Calu3 (cell line): Measurements from ENCODE around the gene SNRNP200. TPM values are rescaled to one million over a fixed set of nuclear protein-coding genes. Genes with fewer than 3 reads are reported as not detected.

ENCODE experiments used
- BruUV-seq: library from RNA; stranded (reverse); fragments of 400-500 nt; replicated peaks from 2 replicates; lab custom pipeline; 2021; lab: Mats Ljungman, UMichigan
- CTCF ChIA-PET: fragments of 300-600 bp; sonication (Branson Sonifier 250); formaldehyde crosslinking; loops from one replicate; lab custom pipeline; 2022; ENCODE audit warnings: antibody characterized with exemption; lab: Charles Lee
- DNase-seq: peaks from one replicate; pipeline ENCODE4 v3.0.0; 2022
- H3K27ac Mint-ChIP-seq: one replicate; pipeline ENCODE4 v1.8.0; 2022; ENCODE audit warnings: mixed read lengths; ENCODE audit not compliant: unreplicated experiment
- H3K27me3 Mint-ChIP-seq: one replicate; pipeline ENCODE4 v1.8.0; 2022; ENCODE audit warnings: mixed read lengths; ENCODE audit not compliant: unreplicated experiment
- H3K36me3 Mint-ChIP-seq: one replicate; pipeline ENCODE4 v1.8.0; 2022; ENCODE audit warnings: mild to moderate bottlenecking, moderate library complexity, mixed read lengths; ENCODE audit not compliant: insufficient read depth, unreplicated experiment
- H3K4me1 Mint-ChIP-seq: one replicate; pipeline ENCODE4 v1.8.0; 2022; ENCODE audit warnings: mild to moderate bottlenecking, low read depth, mixed read lengths; ENCODE audit not compliant: unreplicated experiment
- H3K4me3 Mint-ChIP-seq: one replicate; pipeline ENCODE4 v1.8.0; 2022; ENCODE audit warnings: mild to moderate bottlenecking, low read depth, moderate library complexity, mixed read lengths; ENCODE audit not compliant: unreplicated experiment
- H3K9me3 Mint-ChIP-seq: one replicate; pipeline ENCODE4 v1.8.0; 2022; ENCODE audit warnings: low read depth, mixed read lengths; ENCODE audit not compliant: unreplicated experiment
- CTCF ChIP-seq: fragments of 200-600 bp; IDR thresholded peaks from one replicate; pipeline ENCODE4 v1.8.0; 2022; ENCODE audit warnings: antibody characterized with exemption; ENCODE audit not compliant: unreplicated experiment
- intact Hi-C: fragments of 100-400 bp; cut with micrococcal nuclease; formaldehyde crosslinking; loops from one replicate; pipeline ENCODE4 v1.10.0; 2022; ENCODE audit not compliant: unreplicated experiment
- total RNA-seq: library from RNA; stranded (reverse); gene quantifications from 2 replicates; pipeline ENCODE4 v1.2.3, GENCODE V29; 2022

Gene SNRNP200
- total RNA-seq, 1 experiment from 2014 or later: 140 TPM

DNA sequence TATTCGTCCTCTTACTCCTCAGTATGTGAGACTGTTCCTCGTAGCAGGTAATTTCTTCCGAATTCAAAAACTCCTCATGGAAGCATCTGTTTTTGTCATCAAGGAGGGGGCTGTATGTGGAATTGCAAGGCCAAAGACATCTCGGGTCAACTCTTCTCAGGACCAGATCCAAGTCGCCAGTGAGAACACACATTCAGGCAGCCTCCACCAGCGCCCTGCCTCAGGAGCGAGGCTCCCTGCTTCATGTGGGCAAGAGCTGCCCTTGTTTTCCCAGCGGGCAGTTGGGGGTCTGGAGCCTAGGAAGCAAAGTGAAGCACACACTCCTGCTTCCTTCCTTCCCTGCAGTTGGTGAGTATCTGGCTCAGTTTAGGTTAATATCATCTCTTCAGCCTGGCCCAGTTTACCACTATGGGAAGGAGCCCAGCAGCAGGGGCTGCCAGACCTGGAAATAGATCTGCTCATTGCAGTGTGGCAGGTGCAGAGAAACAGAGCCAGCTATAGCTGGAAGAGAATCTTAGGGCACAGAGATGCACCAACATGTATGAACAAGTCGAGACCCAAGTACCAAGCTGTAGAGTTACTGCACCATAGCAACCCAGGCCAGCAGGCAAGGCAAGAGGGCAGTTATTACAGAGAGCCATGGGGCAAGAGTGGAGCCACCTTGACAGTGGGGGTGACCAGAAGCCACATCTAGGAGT is 64.9 kb downstream of the SNRNP200 start:
- intact Hi-C loops: no loop called here
- H3K27ac Mint-ChIP-seq: no peak overlapping the region
- TF ChIP-seq CTCF: no peak
- no peak for DNase-seq
- H3K4me1 Mint-ChIP-seq: no peaks in the 10 kb centered on the region
- no peak overlapping the region for H3K4me3 Mint-ChIP-seq
- BruUV-seq: no TSS peak
- CTCF ChIA-PET: no interaction called here
- no peaks in the 10 kb centered on the region for H3K9me3 Mint-ChIP-seq
- no peaks in the 10 kb centered on the region for H3K36me3 Mint-ChIP-seq
- H3K27me3 Mint-ChIP-seq: no peaks in the 10 kb centered on the region

DNA sequence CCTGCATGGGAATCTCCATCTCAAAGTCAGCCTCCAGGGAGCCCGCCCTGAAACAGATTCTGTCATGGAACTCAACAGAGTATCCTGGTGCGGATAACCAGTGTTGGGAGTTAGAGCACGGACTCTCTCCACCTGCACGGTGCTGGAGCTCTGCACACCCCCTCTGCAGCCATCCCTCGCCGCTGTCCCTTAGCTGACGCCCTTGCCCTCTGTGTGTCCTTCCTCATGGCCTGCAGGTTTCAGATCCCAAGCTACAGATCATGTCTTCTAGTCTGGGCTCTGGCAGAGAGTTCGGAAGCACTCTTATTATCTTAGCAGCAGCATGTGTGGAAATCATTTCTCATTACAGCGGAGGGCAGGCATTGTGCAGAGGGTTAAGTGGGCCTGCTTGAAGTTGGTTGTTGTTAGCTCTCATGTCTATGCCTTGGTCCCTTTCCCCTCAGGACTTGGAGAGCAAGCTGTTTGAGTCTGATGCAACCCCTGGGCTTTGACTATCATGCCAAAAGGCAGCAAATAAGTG is 65.5 kb downstream of the SNRNP200 start:
- intact Hi-C loops: no loop called here
- no peak overlapping the region for H3K27ac Mint-ChIP-seq
- DNase-seq: no peak
- no peaks in the 10 kb centered on the region for H3K9me3 Mint-ChIP-seq
- H3K4me3 Mint-ChIP-seq: no peak overlapping the region
- CTCF ChIA-PET: no interaction called here
- no peak for TF ChIP-seq CTCF
- H3K4me1 Mint-ChIP-seq: no peaks in the 10 kb centered on the region
- no peaks in the 10 kb centered on the region for H3K27me3 Mint-ChIP-seq
- no TSS peak for BruUV-seq
- H3K36me3 Mint-ChIP-seq: no peaks in the 10 kb centered on the region

DNA sequence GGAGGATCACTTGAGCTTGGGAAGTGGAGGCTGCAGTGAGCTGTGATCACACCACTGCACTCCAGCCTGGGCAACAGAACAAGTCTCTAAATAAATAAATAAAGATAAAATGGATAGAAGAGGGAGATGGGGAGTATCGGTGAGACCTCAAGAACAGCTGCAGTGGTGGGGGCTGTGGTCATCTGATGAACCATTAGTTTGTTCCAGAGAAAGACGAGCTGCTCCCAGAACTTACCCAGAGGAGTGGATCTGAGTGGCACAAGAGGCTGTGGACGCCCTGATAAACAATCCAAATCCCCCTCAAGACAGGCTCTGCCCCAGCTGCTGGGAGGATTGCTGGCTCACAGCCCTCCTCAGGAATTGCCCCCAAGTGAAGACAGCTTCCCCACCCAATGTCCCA is 66.3 kb downstream of the SNRNP200 start:
- Mint-ChIP-seq H3K27ac (no peak overlapping the region), H3K27me3 (no peaks in the 10 kb centered on the region), H3K4me3 (no peak overlapping the region), H3K36me3 (no peaks in the 10 kb centered on the region), H3K4me1 (no peaks in the 10 kb centered on the region), H3K9me3 (no peaks in the 10 kb centered on the region)
- BruUV-seq: no TSS peak
- TF ChIP-seq CTCF: no peak
- no peak for DNase-seq
- intact Hi-C loops: no loop called here
- CTCF ChIA-PET: interaction anchor here (0.6 kb wide), 1 partner anchor 237 kb away, joined by 4 read pairs; no protein-coding TSS in a partner anchor

DNA sequence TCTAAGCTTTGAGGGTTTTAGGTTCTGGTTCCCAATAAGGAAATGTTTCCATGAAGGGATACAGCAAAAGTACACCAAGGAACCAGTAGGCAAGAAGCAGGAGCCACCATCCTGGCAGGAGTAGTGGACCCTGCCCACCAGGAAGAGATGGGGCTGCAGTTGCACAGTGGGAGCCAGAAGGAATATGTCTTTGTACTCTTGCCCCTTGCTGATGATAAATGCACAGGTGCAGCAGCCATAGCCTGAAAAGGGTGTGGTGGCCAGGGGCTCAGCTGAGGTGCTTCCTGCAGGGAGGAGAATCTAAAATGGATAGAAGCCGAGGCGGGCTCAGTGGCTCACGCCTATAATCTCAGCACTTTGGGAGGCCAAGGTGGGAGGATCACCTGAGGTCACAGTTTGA is 67.1 kb downstream of the SNRNP200 start:
- no peak for TF ChIP-seq CTCF
- Mint-ChIP-seq H3K9me3 (no peaks in the 10 kb centered on the region), H3K27me3 (no peaks in the 10 kb centered on the region), H3K4me3 (no peak overlapping the region), H3K4me1 (no peaks in the 10 kb centered on the region), H3K27ac (no peak overlapping the region), H3K36me3 (no peaks in the 10 kb centered on the region)
- CTCF ChIA-PET: no interaction called here
- BruUV-seq: no TSS peak
- intact Hi-C loops: no loop called here
- DNase-seq: no peak
